ENCODE measurements around the gene CHN2.

Gene CHN2

GRCh38 chr7:29445736-29446135 is 251.2 kb downstream of the CHN2 start:
- no peak for DNase-seq

GRCh38 chr7:29447828-29448227 is 253.3 kb downstream of the CHN2 start:
- DNase-seq = no peak

- no peak for DNase-seq
Measured at GRCh38 chr7:29449569-29450260, 255.1 kb downstream of the CHN2 start.

DNA sequence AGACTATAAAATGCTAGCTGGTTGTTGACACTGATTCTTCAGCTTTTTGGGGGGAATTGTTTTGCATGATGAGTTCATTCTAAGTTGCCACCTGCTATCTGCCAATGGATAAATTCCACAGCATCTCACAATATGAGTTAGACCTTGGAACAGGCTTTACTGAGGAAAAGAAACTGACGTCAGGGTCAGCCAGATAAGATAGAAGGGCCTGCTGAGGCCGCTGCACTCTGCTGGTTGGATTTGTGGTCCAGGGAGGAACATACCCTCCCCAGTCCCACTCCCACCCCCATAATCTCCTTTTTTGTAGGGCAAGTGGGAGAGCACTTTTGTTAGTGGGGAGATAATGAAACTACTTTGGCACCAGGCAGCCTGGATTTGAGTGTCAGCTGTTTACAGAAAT is 258.4 kb downstream of the CHN2 start:
- DNase-seq = no peak

DNA sequence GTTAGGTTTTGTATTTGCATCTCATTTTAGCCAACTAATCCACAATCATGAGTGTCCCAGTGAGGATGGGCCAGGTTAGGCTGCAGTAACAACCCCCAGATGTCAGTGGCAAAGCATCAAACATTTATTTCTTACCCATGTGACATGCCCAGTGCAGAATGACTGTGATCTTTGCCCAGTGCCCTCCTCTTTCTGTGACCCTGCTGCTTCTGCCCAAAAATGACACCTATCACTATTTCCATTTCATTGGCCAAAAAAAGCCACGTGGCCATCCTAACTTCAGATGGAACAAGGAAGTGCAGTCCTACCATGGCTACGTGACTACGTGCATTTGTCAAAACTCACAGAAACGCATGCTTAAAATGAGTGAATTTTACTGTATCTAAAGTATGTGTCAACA is 259.9 kb downstream of the CHN2 start:
- no peak for DNase-seq

DNA sequence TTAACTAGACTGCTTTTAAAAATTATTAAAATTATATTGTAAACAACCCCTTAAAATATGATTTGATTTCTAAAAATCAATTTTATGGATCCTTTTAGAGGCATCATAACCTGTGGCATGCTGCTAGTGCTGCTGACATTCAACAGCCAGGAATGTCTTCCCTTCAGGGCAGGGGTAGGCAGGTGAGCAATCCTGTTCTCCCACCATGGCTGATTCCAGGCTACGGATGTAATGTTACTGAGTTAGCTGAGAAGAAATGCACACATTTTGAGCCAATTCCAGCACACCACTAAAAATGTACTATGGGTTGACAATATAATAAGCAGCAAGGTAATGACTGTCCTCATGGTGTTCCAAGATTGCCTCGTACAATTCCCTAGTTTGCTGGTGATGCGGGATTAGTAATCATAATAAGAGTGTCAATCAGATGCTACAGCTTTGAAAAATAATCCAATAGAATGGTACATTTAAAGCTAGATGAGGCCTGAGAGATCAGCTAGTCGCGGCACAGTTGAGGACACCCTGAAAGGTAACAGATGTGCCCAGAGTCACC is 260.4 kb downstream of the CHN2 start:
- no peak for DNase-seq

DNA sequence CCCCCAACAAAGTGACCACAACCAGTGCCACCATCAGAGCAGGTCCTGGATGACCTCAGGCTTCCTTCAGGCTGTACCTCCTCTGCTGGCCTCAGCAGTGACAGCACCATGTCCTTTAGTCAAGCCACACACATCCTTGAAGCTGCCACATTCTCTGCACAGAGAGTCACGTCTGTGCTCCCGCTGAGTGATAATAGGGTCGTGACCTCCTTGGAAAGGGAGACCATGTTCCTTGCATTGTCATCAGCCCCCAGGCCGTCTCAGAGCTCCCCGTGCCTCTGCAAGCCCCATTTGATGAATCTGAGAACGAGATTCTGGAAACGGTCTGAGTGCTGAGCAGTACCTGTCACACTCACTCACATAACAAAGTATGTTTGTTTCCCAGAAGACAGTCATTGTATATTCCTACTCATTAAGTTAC is 262.6 kb downstream of the CHN2 start:
- DNase-seq = peak; percentile 93

DNA sequence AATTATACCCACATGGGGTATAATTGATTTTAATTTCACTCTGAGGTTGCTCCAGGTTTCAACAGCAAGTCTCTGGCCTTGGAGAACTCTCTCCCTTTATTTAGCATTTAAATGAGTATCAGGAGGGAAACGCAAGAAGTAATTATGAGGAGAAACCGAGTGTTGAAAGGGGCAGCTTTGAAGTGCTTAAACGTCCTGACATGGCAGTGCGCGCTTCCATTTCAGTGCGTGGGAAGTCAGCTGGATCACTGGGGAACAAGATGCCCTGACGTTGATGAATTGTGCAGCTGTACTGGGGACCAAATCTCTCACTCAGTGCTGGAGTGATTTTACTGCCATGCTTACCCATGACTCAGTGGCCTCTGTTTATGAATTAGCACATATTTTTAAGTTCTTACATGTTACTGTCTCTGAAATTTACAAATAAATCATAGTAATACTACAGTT is 263.0 kb downstream of the CHN2 start:
- peak; percentile 83 for DNase-seq

GRCh38 chr7:29458933-29459332 is 264.4 kb downstream of the CHN2 start:
- no peak for DNase-seq

GRCh38 chr7:29459589-29459988 is 265.0 kb downstream of the CHN2 start:
- DNase-seq = no peak

DNA sequence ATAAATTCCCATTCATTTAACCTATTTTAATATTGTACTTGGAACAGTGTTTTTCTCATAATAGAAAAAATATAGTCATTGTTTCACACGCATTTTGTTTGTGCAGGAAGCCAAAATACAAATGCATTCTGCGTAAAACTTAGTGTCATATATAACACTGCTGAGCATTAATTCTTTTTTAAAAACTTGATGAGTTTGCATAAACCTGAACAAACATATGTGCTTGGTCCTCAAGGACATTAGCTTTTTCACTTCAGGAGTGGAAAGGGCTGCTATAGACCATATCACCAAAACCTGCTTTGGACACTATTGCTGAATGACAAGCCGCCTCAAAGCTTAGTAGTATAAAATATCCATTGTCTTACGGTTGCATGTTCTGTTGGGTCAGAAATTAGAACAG is 267.4 kb downstream of the CHN2 start:
- DNase-seq = no peak

DNA sequence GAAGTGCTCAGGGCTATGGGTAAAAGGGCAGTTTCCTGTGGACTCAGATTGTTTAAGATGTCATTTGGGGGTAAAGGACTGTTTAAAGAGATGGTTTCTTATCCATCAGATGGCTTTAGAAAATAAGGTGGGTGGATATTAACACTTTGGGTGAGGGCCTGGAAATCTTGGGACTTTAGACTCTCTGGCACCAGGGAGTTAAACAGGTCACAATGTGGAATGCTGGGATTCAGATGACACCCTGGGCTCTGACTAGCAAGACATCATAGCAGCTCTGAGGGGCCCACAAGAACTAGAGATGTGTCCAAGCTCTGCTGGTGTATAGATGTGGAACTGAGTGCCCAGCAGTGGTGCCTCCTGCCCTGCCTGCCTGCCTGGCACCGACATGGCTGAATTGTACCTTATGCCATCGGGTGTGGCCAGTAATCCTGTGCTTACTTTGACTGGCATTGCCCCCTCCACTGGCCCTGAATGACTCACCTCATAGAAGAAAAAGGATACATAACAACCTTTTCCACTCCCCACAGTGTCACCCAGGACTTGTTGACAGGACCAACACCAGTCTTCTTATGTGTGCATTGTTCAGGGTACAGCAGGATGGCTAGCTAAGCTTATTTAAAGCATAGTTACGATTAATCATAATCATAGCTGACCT is 269.1 kb downstream of the CHN2 start:
- DNase-seq = no peak

GRCh38 chr7:29464753-29465152 is 270.2 kb downstream of the CHN2 start:
- DNase-seq = no peak

DNA sequence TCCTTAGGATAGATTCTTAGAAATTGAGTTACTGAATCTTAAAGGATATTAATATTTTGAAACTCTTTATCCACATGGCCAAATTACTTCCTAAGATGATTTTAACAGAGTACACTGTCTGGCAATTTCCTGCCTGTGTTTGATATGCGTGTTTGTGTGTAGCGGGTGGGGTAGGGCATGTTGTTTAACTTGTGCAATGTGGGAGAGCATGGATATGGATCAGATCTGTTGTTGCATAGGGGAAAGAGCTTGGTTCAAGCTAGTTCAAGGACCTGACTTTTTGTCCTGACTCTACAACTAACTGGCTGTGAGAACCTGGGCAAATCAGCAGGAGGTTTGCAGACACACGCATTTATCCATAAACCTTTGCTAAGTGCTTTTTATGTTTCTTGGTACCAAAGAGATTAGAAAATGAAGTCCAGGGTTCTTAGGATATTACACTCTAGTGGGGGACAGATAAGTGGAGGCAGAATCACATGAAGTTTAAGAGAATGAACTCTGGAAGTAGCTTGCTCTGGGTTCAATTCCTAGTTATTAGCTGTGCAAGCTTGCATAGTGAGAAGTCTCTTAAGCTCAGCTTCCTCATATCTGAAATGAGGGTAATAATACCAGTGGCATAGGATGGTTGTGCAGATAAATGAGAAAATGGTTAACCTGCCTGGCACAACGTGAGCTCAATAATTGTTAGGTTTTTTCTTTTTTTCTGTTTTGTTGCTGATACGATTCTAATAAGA is 272.8 kb downstream of the CHN2 start:
- DNase-seq = no peak

DNA sequence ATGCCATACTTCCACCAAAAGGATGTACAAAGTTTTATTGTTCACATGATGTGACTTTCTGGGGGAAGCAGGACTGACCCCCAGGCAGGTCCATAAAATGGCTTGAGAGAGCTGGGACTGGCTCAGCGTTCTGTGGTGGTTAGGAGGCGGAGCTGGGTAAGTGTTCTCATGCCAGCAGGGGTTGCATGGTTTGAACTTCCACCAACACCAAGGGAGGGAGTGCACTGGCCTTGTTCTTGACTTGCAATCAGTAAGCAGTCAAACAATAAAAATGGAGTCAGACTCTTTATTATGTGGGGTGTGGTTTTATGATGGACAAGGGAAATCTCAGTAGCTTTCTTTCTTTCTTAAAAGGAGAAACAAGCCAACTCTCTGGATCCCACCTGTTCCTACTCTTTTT is 273.6 kb downstream of the CHN2 start:
- DNase-seq = no peak

GRCh38 chr7:29469281-29469680 is 274.7 kb downstream of the CHN2 start:
- no peak for DNase-seq

DNA sequence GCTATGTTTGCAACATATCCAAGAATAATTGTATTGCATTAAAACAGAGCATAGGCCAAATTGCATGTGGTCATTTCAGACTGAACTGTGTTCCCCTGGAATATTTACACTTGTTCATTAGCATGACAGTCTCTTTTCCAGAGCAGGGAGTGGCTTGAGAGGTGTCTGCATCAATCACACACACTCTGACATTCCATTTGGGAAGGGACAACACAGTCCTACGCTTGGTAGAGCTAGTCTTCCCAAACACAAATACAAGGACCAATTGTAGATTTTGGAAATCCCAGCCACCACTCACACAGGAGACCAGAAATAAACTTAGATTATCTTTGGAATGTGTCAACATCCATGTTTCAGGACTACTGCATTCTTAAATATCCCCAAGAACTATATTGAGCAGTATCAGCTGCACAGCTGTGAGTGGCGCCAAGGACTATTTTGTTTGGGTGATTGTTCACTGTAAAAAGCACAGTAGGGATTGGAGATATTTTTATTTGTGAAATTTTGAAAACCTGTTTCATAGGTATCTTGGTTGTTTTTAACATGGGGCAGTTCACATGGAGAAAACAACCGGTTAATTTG is 275.5 kb downstream of the CHN2 start:
- DNase-seq = no peak

GRCh38 chr7:29471444-29472138 is 277.0 kb downstream of the CHN2 start:
- peak; percentile 47 for DNase-seq

DNA sequence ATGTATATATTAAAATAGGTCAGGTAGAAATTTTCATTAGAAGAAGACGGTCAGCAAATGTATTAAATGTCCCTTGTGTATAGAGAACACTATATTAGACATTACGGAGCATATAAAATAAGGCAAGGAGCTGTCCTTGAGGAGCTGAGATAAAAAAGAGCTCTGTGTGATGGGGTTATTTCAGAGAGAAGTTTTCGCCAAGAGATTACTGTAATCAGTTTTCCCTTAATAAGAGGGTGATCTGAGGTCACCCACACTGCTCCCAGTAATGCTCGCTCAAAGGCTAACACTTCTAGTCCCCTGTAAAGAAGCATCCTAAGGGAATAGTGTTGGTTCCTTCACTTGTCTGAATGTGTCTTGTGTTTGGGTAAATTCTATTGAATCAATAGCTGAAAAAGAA is 282.3 kb downstream of the CHN2 start:
- no peak for DNase-seq

- no peak for DNase-seq
Measured at GRCh38 chr7:29478226-29478625, 283.7 kb downstream of the CHN2 start.

GRCh38 chr7:29478687-29479240 is 284.2 kb downstream of the CHN2 start:
- no peak for DNase-seq
